ENCODE data around the gene LIPH.

GRCh38 chr3:185489462-185489861, 62.9 kb downstream of the LIPH start:
- TF ChIP-seq CTCF (IDR thresholded peaks at IDR 0.05) (no peak), EZH2 (IDR thresholded peaks at IDR 0.05) (no peak), EZH2phosphoT487 (IDR thresholded peaks at IDR 0.05) (no peak)
